Epithelial cell of proximal tubule (primary cell): ENCODE results near the gene PLET1. TPM values are rescaled to one million over a fixed set of nuclear protein-coding genes. Genes with fewer than 3 reads are reported as not detected.

Source experiments
- DNase-seq: peaks from one replicate; pipeline ENCODE4 v3.0.0-alpha.2; 2011; ENCODE audit warnings: low read depth
- H3K4me3 ChIP-seq: 2 replicates; pipeline ENCODE4 v1.5.1; 2011; ENCODE audit warnings: low read depth, mild to moderate bottlenecking, low read length
- CTCF ChIP-seq: conservative IDR thresholded peaks from 2 replicates; pipeline ENCODE4 v1.5.1; 2012; ENCODE audit warnings: low read depth, mild to moderate bottlenecking, low read length
- total RNA-seq: library from RNA; depleted of rRNA; stranded (reverse); fragments of >200 nt; gene quantifications from 2 replicates; pipeline ENCODE4 v1.2.3, GENCODE V29; 2015

The PLET1 gene
- total RNA-seq, 1 donor from 2014 or later: not detected

DNA sequence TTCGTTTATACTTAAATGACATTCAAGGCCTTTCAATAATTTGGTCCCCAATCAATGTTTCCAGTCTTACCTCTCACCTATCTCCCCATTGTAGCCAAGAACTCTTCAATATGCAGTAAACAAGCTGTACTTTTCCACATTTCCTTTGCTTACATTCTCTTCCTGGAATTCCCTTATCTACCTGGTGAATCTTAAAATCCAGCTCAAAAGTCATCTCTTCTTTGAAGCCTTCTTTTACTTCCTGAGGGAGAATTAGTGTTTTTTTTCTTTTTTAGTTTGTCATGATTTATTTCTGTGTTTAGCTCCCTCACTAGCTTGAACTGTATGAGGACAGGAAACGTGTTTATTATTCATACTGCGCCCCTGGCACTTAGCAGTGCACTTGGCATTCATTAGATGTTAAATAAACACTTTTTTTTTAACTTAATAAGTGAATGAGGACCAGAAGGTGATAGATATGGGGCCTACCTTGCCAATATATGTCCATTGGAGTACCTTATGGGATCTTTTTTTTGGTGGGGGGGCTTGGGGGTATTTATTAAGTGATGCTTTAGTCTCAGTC is 39.3 kb downstream of the PLET1 start:
- no peak overlapping the region for H3K4me3 ChIP-seq
- no peak for TF ChIP-seq CTCF
- no peak for DNase-seq

DNA sequence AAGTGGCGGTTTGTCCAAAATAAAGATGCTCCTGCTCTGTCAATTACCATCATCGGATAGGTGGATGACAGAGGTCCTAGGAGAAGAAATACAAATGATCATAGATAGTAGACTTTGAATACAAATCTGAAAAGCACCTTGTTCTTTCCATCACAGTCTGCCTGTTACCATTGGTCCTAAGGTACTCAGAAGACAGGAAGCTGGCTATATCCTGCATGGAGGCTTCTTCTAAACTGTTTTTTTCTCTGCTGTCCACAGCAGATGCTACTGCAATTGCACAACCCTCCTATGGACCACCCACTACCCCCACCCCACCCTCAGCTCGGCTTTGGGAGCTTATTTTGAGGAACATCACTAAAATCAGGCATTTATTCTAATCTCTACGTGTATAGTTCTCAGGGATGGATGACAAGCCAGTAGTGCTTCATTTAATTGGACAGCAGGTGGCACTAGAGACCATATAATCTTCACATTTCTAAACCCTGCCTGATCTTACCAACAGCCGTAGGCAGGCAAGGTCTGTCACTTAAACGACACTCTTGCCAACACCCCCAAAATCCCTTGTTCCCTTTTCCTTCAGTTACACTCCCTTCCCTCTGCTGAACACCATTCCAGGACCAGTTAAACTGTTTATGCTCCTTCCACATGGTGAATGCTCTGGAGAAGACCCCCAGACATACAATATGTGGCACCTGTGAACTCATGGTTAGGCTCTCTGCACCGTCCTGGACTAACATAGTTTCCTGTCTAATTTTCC is 41.0 kb downstream of the PLET1 start:
- TF ChIP-seq CTCF: peak; percentile 71
- DNase-seq: no peak
- H3K4me3 ChIP-seq: no peak overlapping the region

DNA sequence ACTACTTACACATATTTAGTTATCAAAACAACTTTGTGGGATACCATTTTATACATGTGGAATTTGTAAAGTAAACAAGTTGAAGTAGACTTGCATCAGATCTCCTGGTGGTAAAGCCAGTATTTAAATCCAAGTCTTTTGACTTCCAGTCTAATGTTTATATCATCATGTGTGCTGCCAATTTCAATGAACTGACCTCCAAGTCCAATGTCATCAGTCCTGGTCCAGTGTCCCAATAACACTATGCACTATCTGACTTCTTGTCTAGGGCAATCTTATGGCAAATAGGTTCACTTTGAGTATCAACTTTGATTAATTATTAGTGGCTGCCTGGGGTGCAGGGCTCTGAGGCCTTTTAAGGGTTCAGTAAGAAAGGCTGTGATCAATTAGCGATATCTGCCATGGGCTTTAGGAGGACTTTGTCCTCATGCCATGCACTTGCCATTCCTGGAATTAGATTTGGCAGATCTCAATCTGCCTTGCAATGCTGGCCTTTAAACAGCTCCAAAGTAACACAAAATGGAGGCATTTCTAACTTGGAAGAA is 44.0 kb downstream of the PLET1 start:
- no peak overlapping the region for H3K4me3 ChIP-seq
- no peak for TF ChIP-seq CTCF
- DNase-seq: no peak

GRCh38 chr11:112215621-112216020 is 45.0 kb downstream of the PLET1 start:
- no peak for DNase-seq
- no peak for TF ChIP-seq CTCF
- no peak overlapping the region for H3K4me3 ChIP-seq

GRCh38 chr11:112213753-112214152 is 46.9 kb downstream of the PLET1 start:
- no peak for TF ChIP-seq CTCF
- no peak for DNase-seq
- H3K4me3 ChIP-seq: no peak overlapping the region

- no peak overlapping the region for H3K4me3 ChIP-seq
- no peak for DNase-seq
- no peak for TF ChIP-seq CTCF
Measured at GRCh38 chr11:112212710-112213109, 48.0 kb downstream of the PLET1 start.
